Left colon (tissue), 2 donors: ENCODE results near the gene RNF44. TPM values are rescaled to one million over a fixed set of nuclear protein-coding genes. Genes with fewer than 3 reads are reported as not detected.
A peak's percentile ranks its signal among the peaks of the same experiment; 100 is the strongest.
"Not testable (repeated sequence)": the region's sequence is repeated elsewhere in the genome, so short reads cannot be mapped to it uniquely, and the experiment has no call there.

Experiments used
- ATAC-seq: fragments of 200-7000 bp; cut with Tn5 transposase; one replicate; pipeline ENCODE4 v1.9.1; 2020; ENCODE audit warnings: mild to moderate bottlenecking, moderate library complexity
- DNase-seq, 2 donors: peaks; one replicate each; pipeline ENCODE4 v3.0.0-alpha.2; 2020
- intact Hi-C, 2 donors: fragments of 100-400 bp; cut with DNase I in 1 of 2; cut with micrococcal nuclease in 1 of 2; formaldehyde crosslinking; loops; one replicate each; pipeline versions ENCODE4 v1.11.2 to v1.14.0; 2022; cut with DNase I, micrococcal nuclease
- total RNA-seq, 2 donors: library from RNA; stranded (reverse); fragmentation: NEBNext Ultra II Directional; extraction: Animal tissue kit (Norgen Biotek cat#: 25700); gene quantifications; one replicate each; pipeline ENCODE4 v1.2.1, GENCODE V29; 2021
- donor health status: DM: no; HTN: no; CAD: no.
- donor health status: DM: yes; HTN: yes; CAD: no.

RNF44 gene
- total RNA-seq, 2 donors from 2014 or later, result 72.5 to 79.6 TPM

- no peak for DNase-seq
- no peak for ATAC-seq
- intact Hi-C loops, result no loop called here
These were observed 44.8 kb downstream of the RNF44 start for GRCh38 chr5:176492431-176492830.

GRCh38 chr5:176491901-176492300 lies 45.3 kb downstream of the RNF44 start:
- no peak for DNase-seq
- intact Hi-C loops, result no loop called here
- no peak for ATAC-seq

- ATAC-seq (peak; percentile 34), DNase-seq (no peak)
- intact Hi-C loops, result no loop called here
These were observed 46.1 kb downstream of the RNF44 start for GRCh38 chr5:176491101-176491502.

- DNase-seq, result no peak
- ATAC-seq, result peak; percentile 73
- intact Hi-C loops, result no loop called here
These were observed 46.9 kb downstream of the RNF44 start for GRCh38 chr5:176490301-176490700.

GRCh38 chr5:176489077-176489476 lies 48.1 kb downstream of the RNF44 start:
- no peak for ATAC-seq
- no peak for DNase-seq
- intact Hi-C loops, result no loop called here

GRCh38 chr5:176487160-176487559 lies 50.0 kb downstream of the RNF44 start:
- DNase-seq, ATAC-seq, intact Hi-C loops: not testable (repeated sequence)

GRCh38 chr5:176486189-176486757 lies 50.9 kb downstream of the RNF44 start:
- intact Hi-C loops, result no loop called here
- ATAC-seq (no peak), DNase-seq (no peak)

GRCh38 chr5:176485176-176485575 lies 52.0 kb downstream of the RNF44 start:
- intact Hi-C loops, result no loop called here
- no peak for ATAC-seq
- no peak for DNase-seq

- no peak for ATAC-seq
- intact Hi-C loops, result no loop called here
- DNase-seq, result no peak
These were observed 55.5 kb downstream of the RNF44 start for GRCh38 chr5:176481711-176482110.

Other genes starting within 250 kb of the RNF44 start
- gene KIAA1191, start 175.6 kb downstream of the RNF44 start, total RNA-seq, result 10 to 100 TPM; 83.4 to 93.5 TPM
- 1 to 10 TPM; 1.0 to 1.8 TPM for gene ARL10, start 171.9 kb downstream of the RNF44 start, total RNA-seq
- gene NOP16, start 148.8 kb downstream of the RNF44 start, total RNA-seq, result 10 to 100 TPM; 15.9 to 24.9 TPM
- 100 to 1,000 TPM; 194 to 226 TPM for gene HIGD2A, start 148.7 kb downstream of the RNF44 start, total RNA-seq
- 100 to 1,000 TPM; 279 to 282 TPM for gene CLTB, start 120.9 kb downstream of the RNF44 start, total RNA-seq
- 10 to 100 TPM; 32.6 to 39.1 TPM for gene FAF2, start 89.0 kb downstream of the RNF44 start, total RNA-seq
- gene CDHR2, start 11.9 kb upstream of the RNF44 start, total RNA-seq, result 100 to 1,000 TPM in 1 of 2 donors, 10 to 100 TPM in 1; 93.4 to 141 TPM
- 1 to 10 TPM; 1.7 to 1.9 TPM for gene GPRIN1, start 72.8 kb upstream of the RNF44 start, total RNA-seq
- not detected for gene SNCB, start 93.1 kb upstream of the RNF44 start, total RNA-seq
- gene EIF4E1B, start 93.3 kb upstream of the RNF44 start, total RNA-seq, result not detected
- 10 to 100 TPM; 34.8 to 37.2 TPM for gene TSPAN17, start 110.1 kb upstream of the RNF44 start, total RNA-seq